ENCODE data around the gene ASIC1. TPM values are rescaled to one million over a fixed set of nuclear protein-coding genes. Genes with fewer than 3 reads are reported as not detected.

ASIC1 gene
- total RNA-seq, 1 donor from 2014 or later, result 1.6 TPM

Other genes with a start within 250 kb of the ASIC1 start
- 24.0 TPM for gene NCKAP5L, start 229.2 kb upstream of the ASIC1 start, total RNA-seq
- gene BCDIN3D, start 214.5 kb upstream of the ASIC1 start, total RNA-seq, result 3.9 TPM
- 6.2 TPM for gene FAIM2, start 153.7 kb upstream of the ASIC1 start, total RNA-seq
- 0.70 TPM for gene AQP2, start 106.9 kb upstream of the ASIC1 start, total RNA-seq
- 0.34 TPM for gene AQP5, start 95.7 kb upstream of the ASIC1 start, total RNA-seq
- gene AQP6, start 84.6 kb upstream of the ASIC1 start, total RNA-seq, result not detected
- gene RACGAP1, start 32.1 kb upstream of the ASIC1 start, total RNA-seq, result 5.3 TPM
- 64.5 TPM for gene SMARCD1, start 27.7 kb downstream of the ASIC1 start, total RNA-seq
- gene GPD1, start 46.4 kb downstream of the ASIC1 start, total RNA-seq, result 1.7 TPM
- gene COX14, start 54.6 kb downstream of the ASIC1 start, total RNA-seq, result 58.9 TPM
- 55.6 TPM for gene CERS5, start 109.8 kb downstream of the ASIC1 start, total RNA-seq
- 177 TPM for gene LIMA1, start 225.9 kb downstream of the ASIC1 start, total RNA-seq

Data from ureter (tissue), 1 donor.